Right lobe of liver (tissue), 6 donors: ENCODE measurements around the gene CBX2. TPM values are rescaled to one million over a fixed set of nuclear protein-coding genes. Genes with fewer than 3 reads are reported as not detected.

Experiments
- ATAC-seq, 4 donors: fragments of 200-7000 bp; cut with Tn5 transposase; one replicate each; pipeline ENCODE4 v1.9.1; 2020; ENCODE audit warnings: mild to moderate bottlenecking in 4 of 4, moderate library complexity in 4 of 4
- DNase-seq, 3 donors: peaks; one replicate each; pipeline ENCODE4 v3.0.0-alpha.2; 2020
- H3K27ac ChIP-seq, 3 donors: fragments of 200-600 bp; one replicate each; pipeline ENCODE4 v1.8.0; 2022
- H3K27me3 ChIP-seq, 2 donors: fragments of 200-600 bp; one replicate each; pipeline ENCODE4 v1.8.0; 2022
- H3K36me3 ChIP-seq, 4 donors: fragments of 200-600 bp; sonication (generic) in 1 of 4; one replicate each; pipeline versions ENCODE4 v1.5.1 to v1.8.0; 2017 to 2022; ENCODE audit warnings: control low read depth in 1 of 4
- H3K4me1 ChIP-seq, 4 donors: fragments of 200-600 bp; sonication (generic) in 1 of 4; one replicate each; pipeline versions ENCODE4 v1.5.1 to v1.8.0; 2017 to 2022; ENCODE audit warnings: control low read depth in 1 of 4
- H3K4me3 ChIP-seq, 3 donors: fragments of 200-600 bp; one replicate each; pipeline ENCODE4 v1.8.0; 2022
- H3K9me3 ChIP-seq, 4 donors: fragments of 200-600 bp; sonication (generic) in 1 of 4; one replicate each; pipeline versions ENCODE4 v1.5.1 to v1.8.0; 2017 to 2022; ENCODE audit warnings: control low read depth in 1 of 4
- CTCF ChIP-seq, 4 donors: fragments of 200-600 bp in 3 of 4; fragments of 450-650 bp in 1 of 4; IDR thresholded peaks; one replicate each; pipeline versions ENCODE4 v1.5.1 to v1.8.0; 2016 to 2022; ENCODE audit warnings: antibody characterized with exemption in 4 of 4, mild to moderate bottlenecking in 2 of 4
- POLR2A ChIP-seq: fragments of 450-650 bp; IDR thresholded peaks from one replicate; pipeline ENCODE4 v1.6.1; 2017; ENCODE audit warnings: antibody characterized with exemption, mild to moderate bottlenecking
- WGBS: methylation state at CpG from one replicate; pipeline ENCODE4 v1.1.6; 2018; ENCODE audit warnings: low coverage, low lambda C conversion rate; ENCODE audit not compliant: insufficient coverage; ENCODE audit errors: missing lambda C conversion rate; 5-methylcytosine and 5-hydroxymethylcytosine counted together
- intact Hi-C, 2 donors: fragments of 100-400 bp; cut with DNase I; formaldehyde crosslinking; loops; one replicate each; pipeline versions ENCODE4 v1.11.2 to v1.14.1; 2022
- total RNA-seq, 6 experiments: library from RNA; depleted of rRNA in 2 of 6; stranded (reverse); fragments of >200 nt in 2 of 6; fragmentation: NEBNext Ultra II Directional in 3 of 6; extraction: Animal tissue kit (Norgen Biotek cat#: 25700) in 3 of 6; gene quantifications; one replicate each; pipeline versions ENCODE4 v1.1.0 to v1.2.4, GENCODE V29; 2016 to 2023
- donor health status: DM: no; HTN: yes; CAD: no.
- donor health status: DM: no; HTN: no; CAD: no.
- donor health status: DM: no; HTN: no; CAD: no.
- donor health status: DM: no; HTN: yes; CAD: no.
- donor health status: DM: no; HTN: yes; CAD: no.

The CBX2 gene
- total RNA-seq, 6 experiments from 2014 or later = 0.33 to 3.5 (median 1.1) TPM

GRCh38 chr17:79795795-79796443 is 18.0 kb downstream of the CBX2 start:
- Histone ChIP-seq H3K4me3 (peak overlapping the region; percentile 55 to 78 (median 74)), H3K36me3 (no peaks in the 10 kb centered on the region), H3K9me3 (no peaks in the 10 kb centered on the region), H3K4me1 (peaks cover 0 to 26% (median 8%) of the 10 kb centered on the region in 4 donors), H3K27ac (no peak overlapping the region), H3K27me3 (peaks cover 9 to 41% of the 10 kb centered on the region in 2 donors)
- DNase-seq (no peak), ATAC-seq (no peak)
- 91% methylated on average over 8 of the region's 8 CpGs for WGBS
- intact Hi-C loops = no loop called here
- TF ChIP-seq POLR2A (no peak), CTCF (IDR thresholded peaks at IDR 0.05) (no peak)

DNA sequence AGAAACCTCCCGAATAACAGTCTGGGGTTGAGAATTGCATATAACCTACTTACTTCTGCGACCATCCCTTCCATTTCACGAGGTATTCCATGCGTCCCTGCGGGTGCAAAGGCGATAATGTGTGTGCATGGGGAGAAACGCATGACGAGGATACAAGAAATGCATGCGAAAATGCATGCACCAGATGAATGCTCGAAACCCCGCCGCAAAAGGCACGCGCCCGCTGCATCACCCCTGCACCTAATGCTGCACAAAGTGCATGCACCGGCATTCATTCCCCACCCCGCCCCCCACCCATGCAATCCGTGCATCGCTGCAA is 18.5 kb downstream of the CBX2 start:
- no peak for ATAC-seq
- under 1% methylated on average over 19 of the region's 19 CpGs for WGBS
- no peak for DNase-seq
- Histone ChIP-seq H3K27me3 (peaks cover 9 to 39% of the 10 kb centered on the region in 2 donors), H3K4me1 (peaks cover 0 to 30% (median 8%) of the 10 kb centered on the region in 4 donors), H3K36me3 (no peaks in the 10 kb centered on the region), H3K9me3 (no peaks in the 10 kb centered on the region), H3K4me3 (peak overlapping the region; percentile 55 to 78 (median 74)), H3K27ac (peak overlapping the region in 2 of 3 donors; percentile 82 to 88)
- intact Hi-C loops = no loop called here
- TF ChIP-seq CTCF (IDR thresholded peaks at IDR 0.05) (no peak), POLR2A (no peak)

GRCh38 chr17:79796763-79797491 is 19.0 kb downstream of the CBX2 start, which contains the start of gene CBX8:
Gene CBX8 (minus strand): TSS chr17:79797077. CDS start chr17:79796998, 79 bp downstream.
- H3K4me1 ChIP-seq = peaks cover 0 to 31% (median 8%) of the 10 kb centered on the region in 4 donors
- H3K4me3 ChIP-seq = peak within 1 kb of the TSS; percentile 58 to 78 (median 74)
- intact Hi-C loops = no loop called here
- ATAC-seq = peak; percentile 90 to 93 (median 92)
- WGBS = 0% methylated on average over 15 of the region's 79 CpGs
- H3K27me3 ChIP-seq = peaks cover 13 to 39% of the 10 kb centered on the region in 2 donors
- no peaks in the 10 kb centered on the region for H3K9me3 ChIP-seq
- peak within 1 kb of the TSS; percentile 68 to 88 (median 82) for H3K27ac ChIP-seq
- TF ChIP-seq POLR2A = peak; percentile 56
- TF ChIP-seq CTCF (IDR thresholded peaks at IDR 0.05) = peak in 1 of 4 donors; percentile 29
- no peaks in the 10 kb centered on the region for H3K36me3 ChIP-seq
- DNase-seq = peak; percentile 100

- TF ChIP-seq CTCF (IDR thresholded peaks at IDR 0.05) = no peak
- no peak for TF ChIP-seq POLR2A
- DNase-seq (no peak), ATAC-seq (peak in 2 of 4 donors; percentile 5 to 21)
- peaks cover 17 to 45% of the 10 kb centered on the region in 2 donors for H3K27me3 ChIP-seq
- peak overlapping the region in 2 of 3 donors; percentile 58 to 60 for H3K27ac ChIP-seq
- H3K9me3 ChIP-seq = no peaks in the 10 kb centered on the region
- peaks cover 0 to 35% (median 8%) of the 10 kb centered on the region in 4 donors for H3K4me1 ChIP-seq
- WGBS = 0% methylated on average over 14 of the region's 89 CpGs
- no peaks in the 10 kb centered on the region for H3K36me3 ChIP-seq
- H3K4me3 ChIP-seq = peak overlapping the region; percentile 58 to 78 (median 74)
- intact Hi-C loops = no loop called here
These were observed 19.7 kb downstream of the CBX2 start for GRCh38 chr17:79797492-79798298.
